Mesenchymal stem cell (in vitro differentiated cells and primary cell): ENCODE measurements around the gene LILRA2.
"Not testable (repeated sequence)": the region's sequence is repeated elsewhere in the genome, so short reads cannot be mapped to it uniquely, and the experiment has no call there.

Experiments
- DNase-seq: peaks from one replicate; pipeline ENCODE4 v3.0.0-alpha.2; 2013
- H2AFZ ChIP-seq: one replicate; pipeline ENCODE4 v1.6.1; 2013; ENCODE audit warnings: low read depth, mild to moderate bottlenecking, control low read depth, inconsistent platforms, low read length, moderate library complexity
- H2AK5ac ChIP-seq: 2 replicates; pipeline ENCODE4 v1.6.1; 2013; ENCODE audit warnings: low read length, moderate library complexity, mild to moderate bottlenecking, inconsistent platforms; ENCODE audit not compliant: severe bottlenecking
- H2BK120ac ChIP-seq: one replicate; pipeline ENCODE4 v1.6.1; 2013; ENCODE audit warnings: low read depth, mild to moderate bottlenecking, inconsistent platforms, low read length, moderate library complexity
- H2BK12ac ChIP-seq, 2 experiments: one replicate each; pipeline ENCODE4 v1.6.1; 2013; ENCODE audit warnings: inconsistent platforms in 2 of 2, low read length in 2 of 2, mild to moderate bottlenecking in 2 of 2, moderate library complexity in 2 of 2, control low read depth in 1 of 2
- H2BK15ac ChIP-seq: one replicate; pipeline ENCODE4 v1.6.1; 2013; ENCODE audit warnings: mild to moderate bottlenecking, low read depth, inconsistent platforms; ENCODE audit not compliant: poor library complexity, severe bottlenecking
- H2BK5ac ChIP-seq: 2 replicates; pipeline ENCODE4 v1.6.1; 2013; ENCODE audit warnings: low read depth, mild to moderate bottlenecking, low read length, control low read depth, inconsistent platforms; ENCODE audit not compliant: poor library complexity, severe bottlenecking
- H3K14ac ChIP-seq, 2 experiments: one replicate each; pipeline ENCODE4 v1.6.1; 2013; ENCODE audit warnings: inconsistent platforms in 2 of 2, low read length in 2 of 2, control low read depth in 1 of 2, mild to moderate bottlenecking in 1 of 2, moderate library complexity in 1 of 2
- H3K18ac ChIP-seq, 2 experiments: one replicate each; pipeline ENCODE4 v1.6.1; 2013; ENCODE audit warnings: inconsistent platforms in 2 of 2, low read length in 2 of 2, control low read depth in 1 of 2, low read depth in 1 of 2, mild to moderate bottlenecking in 1 of 2
- H3K23ac ChIP-seq, 2 experiments: one replicate each; pipeline ENCODE4 v1.6.1; 2013; ENCODE audit warnings: inconsistent platforms in 2 of 2, low read length in 2 of 2, mild to moderate bottlenecking in 2 of 2, moderate library complexity in 2 of 2, control low read depth in 1 of 2
- H3K27ac ChIP-seq: 2 replicates; pipeline ENCODE4 v1.5.1; 2013; ENCODE audit warnings: mild to moderate bottlenecking, moderate library complexity, low read length, control low read depth, inconsistent platforms; ENCODE audit not compliant: poor library complexity, severe bottlenecking
- H3K27me3 ChIP-seq, 2 experiments: 2 replicates each; pipeline versions ENCODE4 v1.6.1 to v1.7.0; 2013; ENCODE audit warnings: low read length in 2 of 2, mild to moderate bottlenecking in 2 of 2, moderate library complexity in 2 of 2, control low read depth in 1 of 2, inconsistent platforms in 1 of 2; ENCODE audit not compliant: control insufficient read depth in 1 of 2, insufficient read depth in 1 of 2
- H3K36me3 ChIP-seq, 2 experiments: 2 replicates each; pipeline versions ENCODE4 v1.6.1 to v1.7.0; 2013; ENCODE audit warnings: low read length in 2 of 2, control low read depth in 1 of 2, inconsistent platforms in 1 of 2, low read depth in 1 of 2, mild to moderate bottlenecking in 1 of 2; ENCODE audit not compliant: insufficient read depth in 2 of 2, control insufficient read depth in 1 of 2
- H3K4ac ChIP-seq, 2 experiments: one replicate each; pipeline ENCODE4 v1.6.1; 2013; ENCODE audit warnings: inconsistent platforms in 2 of 2, low read length in 2 of 2, mild to moderate bottlenecking in 2 of 2, moderate library complexity in 2 of 2, control low read depth in 1 of 2, low read depth in 1 of 2
- H3K4me1 ChIP-seq: 2 replicates; pipeline ENCODE4 v1.6.1; 2013; ENCODE audit warnings: low read depth, low read length, control low read depth; ENCODE audit not compliant: control insufficient read depth, insufficient read depth
- H3K4me2 ChIP-seq: 2 replicates; pipeline ENCODE4 v1.6.1; 2013; ENCODE audit warnings: low read length, mild to moderate bottlenecking, inconsistent platforms; ENCODE audit not compliant: poor library complexity, severe bottlenecking
- H3K4me3 ChIP-seq, 2 experiments: 2 replicates each; pipeline versions ENCODE4 v1.5.1 to v1.7.0; 2013; ENCODE audit warnings: low read length in 2 of 2, mild to moderate bottlenecking in 2 of 2, control low read depth in 1 of 2, low read depth in 1 of 2; ENCODE audit not compliant: insufficient read depth in 1 of 2
- H3K79me1 ChIP-seq: replicated peaks from 2 replicates; pipeline ENCODE4 v1.6.1; 2013; ENCODE audit warnings: mild to moderate bottlenecking, control low read depth, low read length, inconsistent platforms; ENCODE audit not compliant: poor library complexity, severe bottlenecking
- H3K9ac ChIP-seq: 2 replicates; pipeline ENCODE4 v1.7.0; 2013; ENCODE audit warnings: mild to moderate bottlenecking, low read length, moderate library complexity
- H3K9me3 ChIP-seq: 2 replicates; pipeline ENCODE4 v1.7.0; 2013; ENCODE audit warnings: mild to moderate bottlenecking, low read length; ENCODE audit not compliant: control insufficient read depth
- H4K8ac ChIP-seq: one replicate; pipeline ENCODE4 v1.6.1; 2013; ENCODE audit warnings: inconsistent platforms, mild to moderate bottlenecking, low read length, moderate library complexity
- H4K91ac ChIP-seq: one replicate; pipeline ENCODE4 v1.6.1; 2013; ENCODE audit warnings: mild to moderate bottlenecking, low read length, inconsistent platforms
- WGBS: methylation state at CpG from one replicate; pipeline ENCODE4 v1.1.7; 2013; ENCODE audit warnings: mixed read lengths; 5-methylcytosine and 5-hydroxymethylcytosine counted together

LILRA2 gene

GRCh38 chr19:54572696-54573311 is 786 bp upstream of the LILRA2 start:
- H2AFZ ChIP-seq: no peak overlapping the region
- no peaks in the 10 kb centered on the region for H3K4me1 ChIP-seq
- no peak overlapping the region for H3K23ac ChIP-seq
- H3K4ac ChIP-seq: no peak overlapping the region
- no peaks in the 10 kb centered on the region for H3K36me3 ChIP-seq
- no peaks in the 10 kb centered on the region for H3K9me3 ChIP-seq
- no peaks in the 10 kb centered on the region for H3K79me1 ChIP-seq
- no peak overlapping the region for H3K9ac ChIP-seq
- H3K4me2 ChIP-seq: no peak overlapping the region
- 96% methylated on average over 7 of the region's 9 CpGs for WGBS
- no peak overlapping the region for H2BK5ac ChIP-seq
- H3K4me3 ChIP-seq: no peak overlapping the region
- no peak for DNase-seq
- no peak overlapping the region for H4K91ac ChIP-seq
- no peak overlapping the region for H4K8ac ChIP-seq
- H3K14ac ChIP-seq: no peak overlapping the region
- no peak overlapping the region for H2BK12ac ChIP-seq
- H3K18ac ChIP-seq: no peak overlapping the region
- no peaks in the 10 kb centered on the region for H3K27me3 ChIP-seq
- no peak overlapping the region for H2AK5ac ChIP-seq
- H2BK120ac ChIP-seq: no peak overlapping the region
- no peak overlapping the region for H3K27ac ChIP-seq
- no peak overlapping the region for H2BK15ac ChIP-seq

- 38% methylated on average over 2 of the region's 4 CpGs for WGBS
- no peaks in the 10 kb centered on the region for H3K79me1 ChIP-seq
- no peak overlapping the region for H2BK12ac ChIP-seq
- H3K4me3 ChIP-seq: no peak overlapping the region
- no peak overlapping the region for H2AFZ ChIP-seq
- H2BK5ac ChIP-seq: no peak overlapping the region
- H3K14ac ChIP-seq: no peak overlapping the region
- H3K4ac ChIP-seq: no peak overlapping the region
- no peak overlapping the region for H3K9ac ChIP-seq
- no peak overlapping the region for H4K8ac ChIP-seq
- no peaks in the 10 kb centered on the region for H3K36me3 ChIP-seq
- no peak for DNase-seq
- no peaks in the 10 kb centered on the region for H3K4me1 ChIP-seq
- H3K4me2 ChIP-seq: no peak overlapping the region
- H3K9me3 ChIP-seq: no peaks in the 10 kb centered on the region
- H3K27me3 ChIP-seq: no peaks in the 10 kb centered on the region
- no peak overlapping the region for H2BK15ac ChIP-seq
- H2BK120ac ChIP-seq: no peak overlapping the region
- no peak overlapping the region for H3K18ac ChIP-seq
- H3K27ac ChIP-seq: no peak overlapping the region
- H4K91ac ChIP-seq: no peak overlapping the region
- no peak overlapping the region for H3K23ac ChIP-seq
- no peak overlapping the region for H2AK5ac ChIP-seq
Measured at GRCh38 chr19:54574051-54574450, 461 bp downstream of the LILRA2 start.

- no peak overlapping the region for H2AK5ac ChIP-seq
Measured at GRCh38 chr19:54574527-54575056, 1.0 kb downstream of the LILRA2 start.

DNA sequence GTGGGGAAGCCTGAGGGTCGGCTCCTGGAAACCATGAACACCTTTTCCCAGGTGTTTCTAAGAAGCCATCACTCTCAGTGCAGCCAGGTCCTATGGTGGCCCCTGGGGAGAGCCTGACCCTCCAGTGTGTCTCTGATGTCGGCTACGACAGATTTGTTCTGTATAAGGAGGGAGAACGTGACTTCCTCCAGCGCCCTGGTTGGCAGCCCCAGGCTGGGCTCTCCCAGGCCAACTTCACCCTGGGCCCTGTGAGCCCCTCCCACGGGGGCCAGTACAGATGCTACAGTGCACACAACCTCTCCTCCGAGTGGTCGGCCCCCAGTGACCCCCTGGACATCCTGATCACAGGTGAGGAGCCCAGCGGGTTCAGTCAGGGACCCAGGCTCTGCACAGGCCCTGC is 1.6 kb downstream of the LILRA2 start:
- 63% methylated on average over 8 of the region's 9 CpGs for whole genome bisulfite sequencing
- not testable (repeated sequence) for H2BK12ac ChIP-seq, H3K4me3 ChIP-seq, H4K8ac ChIP-seq, H3K14ac ChIP-seq, H3K27ac ChIP-seq, H3K4me1 ChIP-seq, H3K27me3 ChIP-seq, H2AFZ ChIP-seq, H3K9ac ChIP-seq, H2BK120ac ChIP-seq, H2BK5ac ChIP-seq, H3K23ac ChIP-seq, H2BK15ac ChIP-seq, H4K91ac ChIP-seq, H2AK5ac ChIP-seq, H3K18ac ChIP-seq, DNase-seq, H3K9me3 ChIP-seq, H3K4me2 ChIP-seq, H3K79me1 ChIP-seq, H3K36me3 ChIP-seq, H3K4ac ChIP-seq

More at GRCh38 chr19:54574527-54575056, 1.0 kb downstream of the LILRA2 start:
- H3K23ac ChIP-seq: no peak overlapping the region
- H3K4me2 ChIP-seq: no peak overlapping the region
- no peak overlapping the region for H3K4ac ChIP-seq
- H3K4me1 ChIP-seq: no peaks in the 10 kb centered on the region
- no peaks in the 10 kb centered on the region for H3K36me3 ChIP-seq
- H2BK15ac ChIP-seq: no peak overlapping the region
- no peak overlapping the region for H3K4me3 ChIP-seq
- no peaks in the 10 kb centered on the region for H3K9me3 ChIP-seq
- no peaks in the 10 kb centered on the region for H3K27me3 ChIP-seq
- no peak overlapping the region for H2BK12ac ChIP-seq
- no peaks in the 10 kb centered on the region for H3K79me1 ChIP-seq
- H3K14ac ChIP-seq: no peak overlapping the region
- no peak overlapping the region for H2BK5ac ChIP-seq
- DNase-seq: no peak
- no peak overlapping the region for H2AFZ ChIP-seq
- no peak overlapping the region for H3K9ac ChIP-seq
- H3K18ac ChIP-seq: no peak overlapping the region
- WGBS: 68% methylated on average over 10 of the region's 12 CpGs
- no peak overlapping the region for H4K8ac ChIP-seq
- no peak overlapping the region for H2BK120ac ChIP-seq
- H3K27ac ChIP-seq: no peak overlapping the region
- no peak overlapping the region for H4K91ac ChIP-seq
